ENCODE results near the gene TMEM196. TPM values are rescaled to one million over a fixed set of nuclear protein-coding genes. Genes with fewer than 3 reads are reported as not detected.

The TMEM196 gene
- total and polyA plus RNA-seq, 9 of the 15 experiments (the other 6 are each of a cell fraction or from before 2014, with no cell fraction given), result not detected

DNA sequence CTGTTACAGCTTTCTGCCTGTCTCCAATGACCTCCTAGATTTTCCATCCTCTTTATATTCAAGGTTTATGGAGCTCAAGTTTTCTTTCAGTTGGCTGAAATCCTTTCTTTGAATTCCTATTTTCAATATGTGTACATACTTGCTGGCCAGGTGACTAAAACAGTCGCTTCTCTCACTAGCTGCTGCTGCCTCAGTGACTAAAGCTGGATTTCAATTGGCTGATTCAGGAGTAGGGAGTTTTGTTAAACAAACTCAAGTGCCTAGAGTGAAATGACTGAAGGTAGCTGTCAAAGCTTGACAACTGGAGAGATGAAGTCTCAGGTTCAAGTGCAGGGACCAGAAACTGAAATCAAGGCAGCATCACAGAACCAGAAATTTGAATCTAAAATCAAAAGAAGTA is 57.9 kb downstream of the TMEM196 start:
- no peak for FAIRE-seq
- ATAC-seq, result no peak
- no peaks in the 10 kb centered on the region for H3K9me3 ChIP-seq (replicated peaks; ENCODE audit: control insufficient read depth, insufficient read depth, low read depth, low read length)
- 0% methylated on average over 1 of the region's 1 CpG for WGBS (ENCODE audit: insufficient coverage, low coverage, missing lambda C conversion rate)
- ChIA-PET POLR2A (no interaction called here), CTCF (ENCODE audit: low intra/inter-chr PET ratio) (interaction anchor here (0.5 kb wide), 1 partner anchor 877 kb away, joined by 3 read pairs; no protein-coding TSS in a partner anchor)
- no peaks in the 10 kb centered on the region; a peak in 1 of 5 replicates for H3K27me3 ChIP-seq (ENCODE audit: control insufficient read depth in 2 of 2, insufficient read depth in 2 of 2, low read length in 2 of 2)
- no peaks in the 10 kb centered on the region for H3K4me1 ChIP-seq (replicated peaks in 1 of 2; ENCODE audit: control insufficient read depth in 2 of 2, insufficient read depth in 2 of 2, low read length in 2 of 2)
- no peak overlapping the region for H3K9ac ChIP-seq (ENCODE audit: insufficient read depth in 1 of 2, low read depth in 2 of 2, low read length in 2 of 2)
- no peak overlapping the region for H3K4me3 ChIP-seq
- in situ Hi-C loops (cut with MboI), result loop anchor here (10.0 kb wide), 1 partner anchor 879 kb away; no protein-coding TSS in a partner anchor
- no TSS peak for BruUV-seq (replicated peaks)
- intact Hi-C loops (cut with micrococcal nuclease), result no loop called here
- no peaks in the 10 kb centered on the region for H3K9me1 ChIP-seq (ENCODE audit: control insufficient read depth, insufficient read depth, low read length)
- TF ChIP-seq CBFA2T3 (IDR thresholded peaks at IDR 0.05), result no peak
- TF ChIP-seq RNF219 (CRISPR knock-in tag; IDR thresholded peaks at IDR 0.05), result no peak
- no peak for TF ChIP-seq ZFX (CRISPR knock-in tag; IDR thresholded peaks at IDR 0.05)
- no peak for TF ChIP-seq ZBTB7A (IDR thresholded peaks at IDR 0.05; ENCODE audit: borderline replicate concordance, control insufficient read depth, low read depth, low read length)
- TF ChIP-seq ZC3H11A (IDR thresholded peaks at IDR 0.05; ENCODE audit: low read depth, low read length), result no peak
- no peak for TF ChIP-seq SRSF9 (IDR thresholded peaks at IDR 0.05; ENCODE audit: borderline replicate concordance, low read depth, low read length)
- no peak overlapping the region for H3K27ac ChIP-seq (ENCODE audit: extremely low read depth, low read depth, low read length)
- H3K4me2 ChIP-seq (ENCODE audit: insufficient read depth, low read length), result no peak overlapping the region
- no peak overlapping the region for H2AFZ ChIP-seq (ENCODE audit: low read depth, low read length)
- H3K36me3 ChIP-seq (ENCODE audit: control insufficient read depth, insufficient read depth, low read length), result no peaks in the 10 kb centered on the region
- no peak for DNase-seq (ENCODE audit: extremely low read depth in 1 of 4, low spot score in 3 of 4)
- no peaks in the 10 kb centered on the region for H3K79me2 ChIP-seq (ENCODE audit: control insufficient read depth, insufficient read depth, low read length)
- H4K20me1 ChIP-seq (replicated peaks; ENCODE audit: control insufficient read depth, insufficient read depth, low read length), result no peaks in the 10 kb centered on the region

All from K562 (cell line).